Vagina (tissue), 2 donors: ENCODE results near the gene MYLK. TPM values are rescaled to one million over a fixed set of nuclear protein-coding genes. Genes with fewer than 3 reads are reported as not detected.

Source experiments
- DNase-seq, 2 donors: peaks; one replicate each; pipeline ENCODE4 v3.0.0-alpha.2; 2017; ENCODE audit errors: extremely low spot score in 2 of 2
- H3K27ac ChIP-seq: fragments of 200-600 bp; sonication (generic); one replicate; pipeline ENCODE4 v1.5.1; 2019
- H3K27me3 ChIP-seq: fragments of 200-600 bp; sonication (generic); one replicate; pipeline ENCODE4 v1.5.1; 2019
- H3K36me3 ChIP-seq, 2 donors: fragments of 200-600 bp; sonication (generic); one replicate each; pipeline ENCODE4 v1.5.1; 2017 to 2019
- H3K4me1 ChIP-seq: fragments of 200-600 bp; sonication (generic); one replicate; pipeline ENCODE4 v1.5.1; 2019
- H3K4me3 ChIP-seq, 2 donors: fragments of 200-600 bp; sonication (generic); 1 replicate in 1 of 2; 2 replicates in 1 of 2; pipeline ENCODE4 v1.5.1; 2016 to 2019
- H3K9me3 ChIP-seq: fragments of 200-600 bp; sonication (generic); one replicate; pipeline ENCODE4 v1.5.1; 2019
- CTCF ChIP-seq, 3 experiments: fragments of 450-650 bp in 2 of 3; fragments of 200-600 bp in 1 of 3; sonication (generic) in 1 of 3; IDR thresholded peaks; one replicate each; pipeline ENCODE4 v1.5.1; 2017 to 2019; ENCODE audit warnings: antibody characterized with exemption in 3 of 3, mild to moderate bottlenecking in 2 of 3, moderate library complexity in 2 of 3
- POLR2A ChIP-seq, 2 donors: fragments of 450-650 bp; IDR thresholded peaks; one replicate each; pipeline ENCODE4 v1.6.1; 2017; ENCODE audit warnings: antibody characterized with exemption in 2 of 2, mild to moderate bottlenecking in 2 of 2, moderate library complexity in 2 of 2
- POLR2AphosphoS5 ChIP-seq, 2 donors: sonication (generic); formaldehyde crosslinking; IDR thresholded peaks; one replicate each; pipeline ENCODE4 v1.9.0; 2017; ENCODE audit warnings: antibody characterized with exemption in 2 of 2, mild to moderate bottlenecking in 2 of 2, low read depth in 1 of 2; ENCODE audit not compliant: insufficient read depth in 1 of 2
- intact Hi-C: fragments of 100-400 bp; cut with DNase I; formaldehyde crosslinking; loops from one replicate; pipeline ENCODE4 v1.15.1; 2023
- total RNA-seq: library from RNA; depleted of rRNA; stranded (reverse); fragments of >200 nt; gene quantifications from one replicate; pipeline ENCODE4 v1.2.3, GENCODE V29; 2016

MYLK gene
- total RNA-seq, 1 donor from 2014 or later = 352 TPM

GRCh38 chr3:123841476-123842238 lies 42.5 kb downstream of the MYLK start:
- Histone ChIP-seq H3K9me3 (peaks cover 3% of the 10 kb centered on the region), H3K4me3 (no peak overlapping the region), H3K4me1 (no peaks in the 10 kb centered on the region), H3K27ac (no peak overlapping the region), H3K36me3 (no peaks in the 10 kb centered on the region), H3K27me3 (no peaks in the 10 kb centered on the region)
- TF ChIP-seq POLR2AphosphoS5 (IDR thresholded peaks at IDR 0.05; ENCODE audit: insufficient read depth in 1 of 2, low read depth in 1 of 2) (no peak), POLR2A (IDR thresholded peaks at IDR 0.05) (no peak), CTCF (IDR thresholded peaks at IDR 0.05) (no peak)
- DNase-seq = no peak
- intact Hi-C loops = no loop called here

- intact Hi-C loops = no loop called here
- H3K9me3 ChIP-seq = peaks cover 3% of the 10 kb centered on the region
- no peaks in the 10 kb centered on the region for H3K36me3 ChIP-seq
- no peak for DNase-seq
- no peak for TF ChIP-seq CTCF (IDR thresholded peaks at IDR 0.05)
- no peak for TF ChIP-seq POLR2AphosphoS5 (IDR thresholded peaks at IDR 0.05; ENCODE audit: insufficient read depth in 1 of 2, low read depth in 1 of 2)
- TF ChIP-seq POLR2A (IDR thresholded peaks at IDR 0.05) = no peak
- H3K4me3 ChIP-seq = no peak overlapping the region
- no peaks in the 10 kb centered on the region for H3K4me1 ChIP-seq
- H3K27me3 ChIP-seq = no peaks in the 10 kb centered on the region
- H3K27ac ChIP-seq = no peak overlapping the region
These were observed 43.2 kb downstream of the MYLK start for GRCh38 chr3:123840961-123841360.

DNA sequence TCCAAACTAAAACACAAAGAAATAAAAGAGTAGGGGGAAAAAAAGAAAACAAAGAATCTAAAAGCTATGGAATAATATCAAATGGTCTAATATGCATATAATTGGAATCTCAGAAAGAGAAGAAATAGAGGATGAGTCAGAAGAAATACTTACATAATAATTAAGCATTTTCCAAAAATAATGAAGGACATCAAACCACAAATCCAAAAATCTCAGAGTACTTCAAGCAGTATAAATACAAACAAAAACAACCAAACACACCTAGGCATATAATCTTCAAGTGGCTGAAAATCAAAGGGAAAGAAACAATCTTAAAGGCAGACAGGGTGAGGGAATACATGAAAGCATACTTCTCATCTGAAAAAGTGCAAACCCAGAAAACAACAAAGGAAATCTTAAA lies 46.3 kb downstream of the MYLK start:
- Histone ChIP-seq H3K4me1 (no peaks in the 10 kb centered on the region), H3K4me3 (no peak overlapping the region), H3K9me3 (peaks cover 3% of the 10 kb centered on the region), H3K27me3 (no peaks in the 10 kb centered on the region), H3K36me3 (no peaks in the 10 kb centered on the region), H3K27ac (no peak overlapping the region)
- no peak for TF ChIP-seq POLR2AphosphoS5 (IDR thresholded peaks at IDR 0.05; ENCODE audit: insufficient read depth in 1 of 2, low read depth in 1 of 2)
- no peak for TF ChIP-seq CTCF (IDR thresholded peaks at IDR 0.05)
- TF ChIP-seq POLR2A (IDR thresholded peaks at IDR 0.05) = no peak
- intact Hi-C loops = no loop called here
- DNase-seq = no peak

DNA sequence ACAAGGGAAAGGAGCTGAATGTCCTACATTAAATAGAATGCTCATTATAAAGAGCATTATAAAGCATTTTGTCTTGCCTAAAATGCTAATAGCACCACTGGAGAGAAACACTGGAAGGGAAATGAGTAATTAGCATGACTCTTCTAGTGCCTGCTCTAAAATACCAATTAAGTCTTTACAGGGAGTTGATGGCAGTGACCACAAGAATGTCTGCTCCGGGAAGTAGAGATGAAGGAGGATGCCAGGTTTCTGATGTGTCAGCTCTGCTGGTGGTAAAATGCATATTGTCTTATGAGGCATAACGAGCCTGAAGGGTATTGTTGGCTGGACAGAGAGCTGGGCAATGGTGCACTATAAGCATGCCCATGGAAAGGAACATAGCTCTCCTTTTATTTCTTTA lies 49.5 kb downstream of the MYLK start:
- no peaks in the 10 kb centered on the region for H3K4me1 ChIP-seq
- no peak for DNase-seq
- H3K4me3 ChIP-seq = no peak overlapping the region
- H3K27ac ChIP-seq = no peak overlapping the region
- intact Hi-C loops = no loop called here
- no peaks in the 10 kb centered on the region for H3K36me3 ChIP-seq
- peaks cover 3% of the 10 kb centered on the region for H3K9me3 ChIP-seq
- H3K27me3 ChIP-seq = no peaks in the 10 kb centered on the region
- TF ChIP-seq CTCF (IDR thresholded peaks at IDR 0.05) (no peak), POLR2AphosphoS5 (IDR thresholded peaks at IDR 0.05; ENCODE audit: insufficient read depth in 1 of 2, low read depth in 1 of 2) (no peak), POLR2A (IDR thresholded peaks at IDR 0.05) (no peak)

GRCh38 chr3:123833398-123833785 lies 50.7 kb downstream of the MYLK start:
- TF ChIP-seq POLR2AphosphoS5 (IDR thresholded peaks at IDR 0.05; ENCODE audit: insufficient read depth in 1 of 2, low read depth in 1 of 2) (no peak), POLR2A (IDR thresholded peaks at IDR 0.05) (no peak), CTCF (IDR thresholded peaks at IDR 0.05) (no peak)
- Histone ChIP-seq H3K4me1 (no peaks in the 10 kb centered on the region), H3K27me3 (no peaks in the 10 kb centered on the region), H3K4me3 (no peak overlapping the region), H3K27ac (no peak overlapping the region), H3K9me3 (peaks cover 3% of the 10 kb centered on the region), H3K36me3 (no peaks in the 10 kb centered on the region)
- intact Hi-C loops = no loop called here
- peak in 1 of 2 donors; percentile 40 for DNase-seq
